B cell (primary cell): ENCODE measurements around the gene OVCH2. TPM values are rescaled to one million over a fixed set of nuclear protein-coding genes. Genes with fewer than 3 reads are reported as not detected.

Experiments
- ATAC-seq: fragments of 200-7000 bp; cut with Tn5 transposase; one replicate; pipeline ENCODE4 v1.10.0; 2021; ENCODE audit warnings: low read depth, mild to moderate bottlenecking, moderate number of reproducible peaks, moderate library complexity
- CTCF ChIA-PET: fragments of 350-600 bp; sonication (Branson Sonifier 250); formaldehyde crosslinking; loops from one replicate; lab custom pipeline; 2021; ENCODE audit warnings: antibody characterized with exemption, inconsistent platforms; lab: Charles Lee
- POLR2A ChIA-PET: fragments of 350-600 bp; sonication (Branson Sonifier 250); formaldehyde crosslinking; loops from one replicate; lab custom pipeline; 2021; ENCODE audit warnings: antibody characterized with exemption; lab: Charles Lee
- DNase-seq: peaks from one replicate; pipeline ENCODE4 v3.0.0; 2013
- H2AFZ ChIP-seq: 2 replicates; pipeline ENCODE4 v1.6.1; 2012; ENCODE audit warnings: mild to moderate bottlenecking, low read depth, low read length; ENCODE audit not compliant: insufficient read depth, poor library complexity, severe bottlenecking
- H3K27ac ChIP-seq, 2 donors: 1 replicate in 1 of 2; 2 replicates in 1 of 2; pipeline ENCODE4 v1.5.1; 2012 to 2013; ENCODE audit warnings: low read length in 2 of 2, mild to moderate bottlenecking in 2 of 2, moderate library complexity in 1 of 2
- H3K27me3 ChIP-seq, 4 experiments: fragments of 200-600 bp in 1 of 4; sonication (generic) in 1 of 4; replicated peaks in 1 of 4; 1 replicate in 2 of 4; 2 replicates in 2 of 4; pipeline versions ENCODE4 v1.6.1 to v1.7.0; 2013 to 2016; ENCODE audit warnings: low read length in 3 of 4, mild to moderate bottlenecking in 2 of 4, mixed read lengths in 1 of 4, moderate library complexity in 1 of 4; ENCODE audit not compliant: insufficient read depth in 4 of 4, control insufficient read depth in 3 of 4; ENCODE audit errors: control extremely low read depth in 1 of 4
- H3K36me3 ChIP-seq, 2 experiments: replicated peaks in 1 of 2; 1 replicate in 1 of 2; 2 replicates in 1 of 2; pipeline versions ENCODE4 v1.6.1 to v1.7.1; 2013; ENCODE audit warnings: low read length in 1 of 2; ENCODE audit not compliant: insufficient read depth in 2 of 2, control insufficient read depth in 1 of 2; ENCODE audit errors: control extremely low read depth in 1 of 2, extremely low read depth in 1 of 2
- H3K4me1 ChIP-seq, 2 donors: fragments of 200-600 bp in 1 of 2; sonication (generic) in 1 of 2; 1 replicate in 1 of 2; 2 replicates in 1 of 2; pipeline versions ENCODE4 v1.5.1 to v1.6.1; 2013 to 2017; ENCODE audit warnings: low read length in 2 of 2; ENCODE audit not compliant: control insufficient read depth in 2 of 2, insufficient read depth in 2 of 2
- H3K4me2 ChIP-seq: replicated peaks from 2 replicates; pipeline ENCODE3; 2012; ENCODE audit warnings: mild to moderate bottlenecking, low read depth, low read length; ENCODE audit not compliant: poor library complexity, severe bottlenecking
- H3K4me3 ChIP-seq, 5 experiments: fragments of 200-600 bp in 1 of 5; sonication (generic) in 1 of 5; 1 replicate in 3 of 5; 2 replicates in 2 of 5; pipeline versions ENCODE4 v1.5.1 to v1.7.0; 2011 to 2016; ENCODE audit warnings: low read length in 4 of 5, mild to moderate bottlenecking in 4 of 5, low read depth in 2 of 5, control low read depth in 1 of 5, moderate library complexity in 1 of 5; ENCODE audit not compliant: insufficient read depth in 1 of 5; ENCODE audit errors: control extremely low read depth in 1 of 5, extremely low read depth in 1 of 5
- H3K79me2 ChIP-seq: fragments of 200-600 bp; sonication (generic); one replicate; pipeline ENCODE4 v1.6.0; 2016; ENCODE audit warnings: low read length; ENCODE audit not compliant: control insufficient read depth, insufficient read depth
- H3K9ac ChIP-seq: fragments of 200-600 bp; sonication (generic); 2 replicates; pipeline ENCODE4 v1.6.1; 2017; ENCODE audit warnings: mild to moderate bottlenecking, low read length, moderate library complexity
- H3K9me3 ChIP-seq, 3 donors: one replicate each; pipeline versions ENCODE4 v1.6.1 to v1.7.1; 2013; ENCODE audit warnings: low read length in 2 of 3; ENCODE audit not compliant: control insufficient read depth in 2 of 3, insufficient read depth in 1 of 3; ENCODE audit errors: control extremely low read depth in 1 of 3
- H4K20me1 ChIP-seq: 2 replicates; pipeline ENCODE4 v1.6.0; 2012; ENCODE audit warnings: mild to moderate bottlenecking, low read length; ENCODE audit not compliant: insufficient read depth, control insufficient read depth, poor library complexity, severe bottlenecking
- H3K27ac Mint-ChIP-seq: one replicate; pipeline ENCODE4 v1.8.0; 2021; ENCODE audit warnings: mixed read lengths
- H3K27me3 Mint-ChIP-seq: one replicate; pipeline ENCODE4 v1.8.0; 2021; ENCODE audit warnings: mixed read lengths
- H3K4me1 Mint-ChIP-seq: one replicate; pipeline ENCODE4 v1.8.0; 2021; ENCODE audit warnings: mixed read lengths
- H3K4me3 Mint-ChIP-seq: one replicate; pipeline ENCODE4 v1.8.0; 2021; ENCODE audit warnings: mixed read lengths
- H3K9me3 Mint-ChIP-seq: one replicate; pipeline ENCODE4 v1.8.0; 2022; ENCODE audit warnings: mixed read lengths; ENCODE audit not compliant: insufficient read depth
- CTCF ChIP-seq: fragments of 200-600 bp; IDR thresholded peaks from one replicate; pipeline ENCODE4 v1.8.0; 2022; ENCODE audit warnings: antibody characterized with exemption, mild to moderate bottlenecking
- EZH2 ChIP-seq: IDR thresholded peaks from 2 replicates; pipeline ENCODE4 v1.6.1; 2012; ENCODE audit warnings: borderline replicate concordance, low read depth, mild to moderate bottlenecking, moderate library complexity, low read length; ENCODE audit not compliant: insufficient read depth, poor library complexity, severe bottlenecking
- WGBS: methylation state at CpG from one replicate; pipeline ENCODE4 v1.1.5; 2013; ENCODE audit warnings: missing lambda C conversion rate; ENCODE audit not compliant: insufficient coverage; 5-methylcytosine and 5-hydroxymethylcytosine counted together
- intact Hi-C: fragments of 100-400 bp; cut with micrococcal nuclease; formaldehyde crosslinking; loops from one replicate; pipeline ENCODE4 v1.10.0; 2022
- polyA plus RNA-seq: library from polyadenylated mRNA; depleted of rRNA; stranded (reverse); fragments of >200 nt; gene quantifications from 2 replicates; pipeline ENCODE4 v1.2.3, GENCODE V29; 2012
- total RNA-seq, 2 donors: library from RNA; stranded (reverse); fragments of 120-200 nt in 1 of 2; gene quantifications; 1 replicate in 1 of 2; 2 replicates in 1 of 2; pipeline versions ENCODE4 v1.2.3 to v1.2.4, GENCODE V29; 2013 to 2022

The OVCH2 gene
- total and polyA plus RNA-seq, 2 donors (not counting 1 experiment from before 2014, with no cell fraction given), result not detected

DNA sequence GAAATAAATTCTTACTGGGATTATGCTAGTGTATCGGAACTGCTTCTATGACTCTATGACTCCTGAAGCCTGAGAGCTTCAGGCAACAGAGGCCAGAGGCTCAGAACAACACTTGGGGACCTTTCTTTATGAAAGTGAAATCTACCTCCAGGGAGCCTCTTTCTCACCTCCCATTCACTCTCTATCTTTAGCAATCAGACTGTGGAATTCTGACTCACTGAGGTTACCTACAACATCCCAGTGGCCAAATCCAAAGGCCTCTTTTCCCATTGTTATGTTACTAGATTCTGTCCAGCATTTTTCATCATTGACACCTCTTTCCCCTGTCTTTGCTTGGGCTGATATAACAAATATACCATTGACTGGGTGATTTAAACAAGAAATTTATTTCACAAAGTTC lies 18.9 kb downstream of the OVCH2 start:
- TF ChIP-seq CTCF, result no peak
- no peak for TF ChIP-seq EZH2
- intact Hi-C loops, result no loop called here

GRCh38 chr11:7686761-7687160 lies 19.5 kb downstream of the OVCH2 start:
- Histone ChIP-seq H3K4me3 (no peak overlapping the region), H3K4me2 (no peak overlapping the region), H3K4me1 (no peaks in the 10 kb centered on the region), H4K20me1 (no peaks in the 10 kb centered on the region), H2AFZ (no peak overlapping the region), H3K9me3 (no peaks in the 10 kb centered on the region), H3K36me3 (no peaks in the 10 kb centered on the region), H3K9ac (no peak overlapping the region), H3K27me3 (no peaks in the 10 kb centered on the region), H3K79me2 (no peaks in the 10 kb centered on the region), H3K27ac (no peak overlapping the region)
- ChIA-PET CTCF (interaction anchor here (1.0 to 7.3 kb wide), 11 partner anchors 8 to 591 kb away, joined by 3 to 137 read pairs (median 5); no protein-coding TSS in a partner anchor), POLR2A (no interaction called here)
- DNase-seq, result no peak
- no peak for ATAC-seq
- no peak overlapping the region for H3K4me3 Mint-ChIP-seq
- H3K27ac Mint-ChIP-seq, result no peak overlapping the region
- peaks cover 19% of the 10 kb centered on the region for H3K27me3 Mint-ChIP-seq
- H3K4me1 Mint-ChIP-seq, result no peaks in the 10 kb centered on the region
- no CpG with 5 or more reads among the region's 4 CpGs for WGBS
- TF ChIP-seq EZH2, result no peak
- no peak for TF ChIP-seq CTCF
- intact Hi-C loops, result no loop called here
- H3K9me3 Mint-ChIP-seq, result no peaks in the 10 kb centered on the region

More for the DNA sequence above, 18.9 kb downstream of the OVCH2 start:
- H3K27me3 ChIP-seq, result no peaks in the 10 kb centered on the region
- no peaks in the 10 kb centered on the region for H4K20me1 ChIP-seq
- no peak overlapping the region for H3K27ac ChIP-seq
- CTCF ChIA-PET, result interaction anchor here (0.5 to 7.3 kb wide), 15 partner anchors 8 to 1387 kb away, joined by 3 to 137 read pairs (median 5); no protein-coding TSS in a partner anchor
- no peak overlapping the region for H3K4me3 Mint-ChIP-seq
- H3K9me3 Mint-ChIP-seq, result no peaks in the 10 kb centered on the region
- no peaks in the 10 kb centered on the region for H3K9me3 ChIP-seq
- no peak overlapping the region for H2AFZ ChIP-seq
- DNase-seq (no peak), ATAC-seq (no peak)
- no peaks in the 10 kb centered on the region for H3K79me2 ChIP-seq
- no CpG with 5 or more reads among the region's 1 CpG for WGBS
- no peak overlapping the region for H3K4me2 ChIP-seq
- H3K27ac Mint-ChIP-seq, result no peak overlapping the region
- H3K36me3 ChIP-seq, result no peaks in the 10 kb centered on the region
- no peaks in the 10 kb centered on the region for H3K4me1 Mint-ChIP-seq
- H3K4me1 ChIP-seq, result no peaks in the 10 kb centered on the region
- POLR2A ChIA-PET, result no interaction called here
- no peak overlapping the region for H3K9ac ChIP-seq
- H3K4me3 ChIP-seq, result no peak overlapping the region
- peaks cover 25% of the 10 kb centered on the region for H3K27me3 Mint-ChIP-seq
